Activated CD8-positive, alpha-beta memory T cell treated with anti-CD3 and anti-CD28 coated beads, Interleukin-2, amount 50 U/mL, for 1 hour (primary cell): ENCODE data around the gene JARID2.
"Not testable (repeated sequence)": the region's sequence is repeated elsewhere in the genome, so short reads cannot be mapped to it uniquely, and the experiment has no call there.

Experiments
- DNase-seq: peaks from one replicate; pipeline ENCODE4 v3.0.0-alpha.2; 2020; ENCODE audit errors: extremely low read depth

Gene JARID2

DNA sequence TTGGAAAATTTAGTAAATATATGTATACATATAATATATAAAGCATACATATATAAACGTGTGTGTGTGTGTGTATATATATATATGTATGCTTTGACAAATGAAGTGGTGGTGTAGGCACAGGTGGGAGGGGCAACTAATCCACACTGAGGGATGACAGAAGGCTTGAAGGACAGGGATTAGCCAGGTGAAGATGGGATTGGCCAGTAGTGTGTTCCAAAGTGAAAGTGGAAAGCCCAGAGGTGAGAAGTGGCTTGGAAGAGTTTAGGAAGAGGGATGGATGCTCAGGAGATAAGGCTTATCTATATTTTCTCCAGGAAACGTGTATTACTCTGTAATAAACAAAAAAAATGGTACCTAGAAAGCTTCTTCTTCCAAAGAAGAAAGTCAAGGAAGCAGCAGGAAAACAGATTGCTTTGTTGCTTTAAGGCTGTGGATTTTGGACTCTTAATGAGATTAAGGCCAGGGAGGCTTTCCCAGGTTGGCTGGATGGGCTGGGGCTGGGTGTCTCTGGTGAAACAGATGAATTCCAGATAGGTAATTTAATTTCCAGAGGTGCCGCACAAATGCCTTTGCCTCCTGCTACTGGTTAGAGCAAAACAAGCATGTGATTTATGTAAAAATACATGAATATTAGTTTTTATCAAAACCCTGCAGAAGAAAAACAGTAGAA, 63.9 kb downstream of the JARID2 start:
- DNase-seq = no peak

DNA sequence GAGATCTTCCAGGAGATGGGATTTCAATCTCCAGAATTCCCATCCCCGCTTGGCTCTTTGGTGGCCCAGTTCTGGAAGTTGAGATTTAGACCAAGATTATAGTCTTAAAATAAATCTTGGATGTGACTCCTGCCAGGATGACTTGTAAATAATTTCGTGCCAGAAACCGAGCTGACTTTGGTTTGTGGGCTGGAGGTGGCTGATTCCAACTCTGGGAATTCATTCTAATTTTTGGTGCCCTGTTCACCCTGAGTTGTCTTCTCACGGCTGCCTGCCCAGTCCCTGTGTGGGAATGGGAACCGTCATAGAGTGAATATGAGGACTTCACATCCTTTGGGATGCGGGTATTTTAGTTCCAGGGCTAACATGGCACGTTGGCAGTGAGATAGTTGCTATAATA, 64.8 kb downstream of the JARID2 start:
- no peak for DNase-seq

DNA sequence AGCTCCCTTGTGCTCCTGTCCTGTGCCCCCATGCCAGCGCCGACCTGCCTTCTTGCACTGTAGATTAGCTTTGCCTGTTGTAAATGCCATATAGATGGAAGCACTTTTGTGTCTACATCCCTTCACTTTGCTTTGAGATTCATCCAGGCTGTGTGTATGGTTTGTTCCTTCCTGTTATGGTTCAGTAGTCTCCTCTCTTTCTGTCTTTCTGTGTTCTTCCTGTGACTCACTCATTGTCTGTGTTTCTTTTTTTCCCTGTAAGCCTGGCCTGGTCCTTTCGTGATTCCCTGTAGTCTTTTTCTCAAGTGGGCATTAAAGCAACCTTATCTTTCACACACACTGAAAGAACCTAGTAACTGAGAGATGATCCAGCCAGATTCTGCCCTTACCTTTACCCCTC, 66.6 kb downstream of the JARID2 start:
- no peak for DNase-seq

DNA sequence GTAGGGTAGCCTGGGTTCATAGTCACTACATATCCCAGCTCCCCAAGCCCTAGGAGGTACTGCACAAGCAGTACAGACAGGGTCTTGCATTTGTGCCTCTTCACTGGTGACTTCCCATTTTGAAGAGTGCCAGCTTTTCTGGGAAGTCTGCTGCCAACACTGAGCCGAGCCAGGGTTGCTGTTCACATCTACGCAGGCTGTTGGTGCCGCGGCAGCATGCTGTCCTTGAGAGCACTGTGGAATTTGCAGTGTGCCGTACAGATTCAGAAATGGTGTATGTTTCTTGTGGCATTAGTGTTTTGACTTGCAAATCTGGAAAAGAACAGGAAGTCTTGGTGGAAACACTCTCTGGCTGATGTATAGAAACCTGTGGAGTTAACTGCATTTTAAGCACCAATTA, 67.5 kb downstream of the JARID2 start:
- no peak for DNase-seq

DNA sequence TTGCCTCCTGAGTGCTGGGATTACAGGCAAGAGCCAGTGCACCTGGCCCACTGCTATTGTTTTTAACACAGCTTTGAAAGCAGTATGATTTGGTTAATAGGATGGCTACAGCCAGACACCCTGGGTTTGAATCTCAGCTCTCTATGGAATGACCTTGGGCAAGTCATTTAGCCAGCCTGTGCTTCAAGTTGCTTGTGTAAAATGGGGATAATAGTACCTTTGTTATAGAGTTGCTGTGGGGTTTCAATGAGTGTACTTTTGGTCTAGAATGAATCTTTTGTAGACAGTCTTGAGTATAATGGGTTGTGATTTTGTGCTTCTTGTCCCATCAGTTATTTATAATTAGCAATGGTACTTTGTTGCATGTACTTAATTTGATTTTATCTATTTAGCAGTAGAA, 70.9 kb downstream of the JARID2 start:
- DNase-seq = no peak

DNA sequence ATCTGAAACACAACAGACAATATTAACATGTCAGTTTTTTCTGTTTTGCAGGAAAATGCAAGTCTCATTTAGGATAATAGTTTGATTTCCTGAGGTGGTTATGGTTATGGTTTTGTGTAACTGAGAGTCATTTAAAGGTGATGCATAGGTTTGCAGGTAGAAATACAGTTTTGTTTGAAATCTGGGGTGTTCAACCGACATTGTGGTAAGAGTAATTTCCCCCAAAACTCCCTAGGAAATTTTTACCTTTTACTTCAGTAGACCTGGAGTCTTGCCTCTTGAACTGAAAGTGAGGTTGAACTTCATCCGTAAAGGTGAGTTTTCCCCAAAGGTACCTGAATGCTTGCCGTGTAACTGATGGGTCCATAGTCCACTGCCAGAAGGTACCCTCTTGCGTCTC, 71.4 kb downstream of the JARID2 start:
- no peak for DNase-seq

DNA sequence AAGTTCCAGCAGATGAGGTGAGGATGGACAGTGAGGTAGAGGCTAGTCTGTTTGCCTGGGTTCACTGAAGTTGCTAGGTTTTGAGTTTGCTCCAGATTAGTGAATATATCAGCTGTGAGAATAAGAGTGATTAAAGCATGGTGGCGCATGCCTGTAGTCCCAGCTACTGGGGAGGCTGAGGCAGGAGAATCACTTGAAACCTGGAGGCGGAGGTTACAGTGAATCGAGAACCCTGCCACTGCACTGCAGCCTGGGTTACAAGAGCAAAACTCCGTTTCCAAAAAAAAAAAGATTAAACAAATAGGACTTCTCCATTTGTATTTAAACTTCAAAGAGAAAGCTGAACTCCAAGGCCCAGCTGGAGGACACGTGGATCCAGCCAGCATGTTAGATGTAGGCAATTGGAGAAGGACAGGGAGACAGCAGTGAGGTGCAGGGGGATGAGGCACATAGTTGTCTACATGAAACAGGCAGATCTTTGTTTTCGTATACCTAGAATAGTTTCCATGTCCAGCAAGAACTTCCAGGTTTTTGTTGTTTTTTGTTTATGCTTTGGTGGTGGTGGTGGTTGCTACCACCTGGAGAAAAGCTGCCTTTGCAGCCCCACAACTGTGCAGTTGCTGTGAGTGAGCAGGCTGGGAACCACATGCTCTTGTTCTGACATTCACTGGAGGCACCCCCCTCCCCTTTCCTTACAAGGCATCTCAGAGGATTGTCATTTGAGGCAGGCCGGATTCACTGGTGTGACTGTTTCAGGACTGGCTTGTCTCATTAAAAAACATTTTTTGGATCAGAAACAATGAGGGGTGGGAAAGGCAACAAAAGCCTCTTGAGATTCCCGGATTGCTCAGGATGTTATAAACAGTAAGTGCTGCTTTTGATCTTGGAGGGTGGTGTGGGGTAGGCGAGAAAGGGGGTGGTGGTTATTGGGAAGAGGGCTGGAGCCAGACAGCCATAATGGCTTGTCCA, 72.3 kb downstream of the JARID2 start:
- DNase-seq = no peak

DNA sequence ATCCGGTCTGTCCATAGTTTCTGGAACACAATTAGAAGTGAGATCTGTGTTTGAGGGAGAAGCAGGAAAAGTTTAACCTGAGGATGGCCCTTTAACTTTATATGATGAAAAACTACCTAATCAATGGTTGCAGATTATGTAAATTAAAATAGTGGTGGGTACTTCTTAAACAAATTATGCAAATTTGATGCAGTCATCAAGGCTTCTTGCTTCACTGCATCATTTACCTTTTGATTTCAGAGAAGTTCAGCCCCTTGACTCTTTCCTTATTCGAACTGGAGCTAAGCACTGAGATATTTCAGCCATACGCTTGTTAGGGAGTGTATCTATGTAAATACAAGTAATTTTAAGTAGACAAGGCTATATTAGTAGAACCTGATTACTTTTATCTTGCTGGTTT, 73.8 kb downstream of the JARID2 start:
- DNase-seq = no peak

DNA sequence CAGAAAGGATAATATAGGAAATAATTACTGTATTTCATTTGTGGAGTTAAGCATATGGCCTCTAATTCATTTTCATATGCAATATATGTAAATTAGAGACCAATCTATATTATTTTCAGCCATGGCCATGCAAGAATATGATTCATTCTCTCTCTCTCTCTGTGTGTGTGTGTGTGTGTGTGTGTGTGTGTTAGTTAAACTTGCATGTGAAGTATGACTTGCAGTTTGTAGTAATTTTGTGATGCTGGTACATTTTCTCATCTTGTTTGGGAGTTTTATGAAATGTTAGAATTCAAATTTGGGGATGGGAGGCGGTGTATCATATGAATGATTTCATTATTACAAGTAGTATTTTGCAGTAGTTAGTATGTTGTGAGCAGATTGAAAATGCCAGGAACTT, 74.8 kb downstream of the JARID2 start:
- DNase-seq = no peak

DNA sequence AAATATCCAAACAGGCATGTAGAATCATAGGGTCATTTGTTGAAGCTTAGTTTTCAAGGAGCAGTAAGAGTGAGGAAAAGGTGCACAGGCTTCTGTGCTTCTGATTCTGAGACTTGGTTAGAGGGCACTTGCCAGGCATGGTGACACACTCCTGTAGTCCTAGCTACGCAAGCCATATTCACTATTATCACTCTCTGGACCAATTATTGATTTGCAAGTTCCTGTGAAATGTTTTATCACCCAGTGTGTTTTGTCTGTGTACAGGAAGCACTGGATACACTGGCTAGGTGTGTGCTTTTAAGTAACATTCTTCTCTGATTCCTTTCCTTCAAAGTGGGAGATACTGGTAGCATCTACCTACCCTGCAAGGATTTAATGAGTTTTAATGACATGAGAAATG, 76.3 kb downstream of the JARID2 start:
- no peak for DNase-seq

DNA sequence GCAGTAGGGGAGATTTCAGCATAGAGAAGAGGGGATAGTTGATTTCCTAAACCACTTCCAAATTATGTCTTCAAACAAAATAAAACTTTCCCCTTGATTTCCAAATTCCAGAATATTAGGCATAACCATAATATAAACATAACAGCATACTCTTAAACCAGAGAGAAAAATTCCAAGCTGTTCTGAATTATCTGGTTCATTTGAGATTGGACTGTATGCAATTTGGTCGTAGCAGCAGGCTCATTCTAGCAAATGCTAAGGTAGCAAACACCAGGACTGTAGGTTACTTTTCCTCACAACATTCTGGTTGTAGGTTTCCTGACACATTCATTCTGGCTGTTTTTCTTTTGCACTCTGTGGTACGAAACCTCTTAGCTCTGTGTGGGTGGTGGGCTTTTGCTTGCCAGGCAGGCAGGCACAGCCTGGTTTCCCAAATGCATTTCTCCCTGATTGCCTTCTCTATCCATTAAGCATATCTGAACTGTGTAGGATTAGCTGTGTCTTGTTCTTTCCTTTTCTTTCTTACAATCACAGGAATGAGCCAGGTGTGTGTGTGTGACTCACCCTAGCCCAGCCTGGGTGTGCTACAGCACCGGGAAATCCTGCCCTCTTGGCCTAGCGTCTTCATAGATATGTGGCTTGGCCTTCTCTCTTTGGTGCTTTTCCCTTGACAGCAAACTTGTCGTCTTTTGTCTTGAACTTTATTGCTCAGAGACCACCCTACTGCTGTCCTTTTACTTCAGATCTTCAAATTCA, 77.1 kb downstream of the JARID2 start:
- no peak for DNase-seq

DNA sequence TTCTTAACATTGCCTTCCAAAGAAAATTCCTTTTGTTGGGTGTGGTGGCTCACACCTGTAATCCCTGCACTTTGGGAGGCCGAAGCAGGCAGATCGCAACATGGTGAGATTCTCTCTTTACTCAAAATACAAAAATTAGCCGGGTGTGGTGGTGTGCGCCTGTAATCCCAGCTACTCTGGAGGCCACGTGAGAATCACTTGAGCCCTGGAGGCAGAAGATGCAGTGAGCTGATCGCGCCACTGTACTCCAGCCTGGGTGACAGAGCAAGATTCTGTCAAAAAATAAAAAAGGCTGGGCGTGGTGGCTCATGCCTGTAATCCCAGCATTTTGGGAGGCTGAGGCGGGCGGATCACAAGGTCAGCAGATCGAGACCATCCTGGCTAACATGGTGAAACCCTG, 77.7 kb downstream of the JARID2 start:
- not testable (repeated sequence) for DNase-seq

DNA sequence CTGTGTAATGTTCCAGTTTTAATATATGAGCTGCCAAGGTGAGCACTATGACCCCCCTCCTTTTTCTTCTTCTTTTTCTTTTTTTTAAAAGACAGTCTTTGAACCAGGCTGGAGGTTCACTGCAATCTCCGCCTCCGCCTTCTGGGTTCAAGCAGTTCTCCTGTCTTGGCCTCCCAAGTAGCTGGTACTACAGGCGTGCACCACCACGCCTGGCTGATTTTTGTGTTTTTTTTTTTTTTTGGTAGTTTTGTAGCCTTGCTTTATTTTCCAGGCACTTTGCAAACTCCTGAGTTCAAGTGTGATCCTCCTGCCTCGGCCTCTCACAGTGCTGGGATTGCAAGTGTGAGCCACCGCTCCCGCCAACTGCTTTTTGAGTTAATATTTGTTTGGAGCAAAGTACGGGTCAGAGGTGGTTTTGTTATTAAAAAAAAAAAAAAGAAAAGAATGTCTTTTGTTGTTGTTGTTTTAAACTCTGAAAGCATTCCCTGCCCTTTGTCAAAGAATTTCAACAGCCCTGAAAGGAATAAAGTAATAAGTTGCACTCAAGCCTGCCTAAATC, 78.6 kb downstream of the JARID2 start:
- no peak for DNase-seq

DNA sequence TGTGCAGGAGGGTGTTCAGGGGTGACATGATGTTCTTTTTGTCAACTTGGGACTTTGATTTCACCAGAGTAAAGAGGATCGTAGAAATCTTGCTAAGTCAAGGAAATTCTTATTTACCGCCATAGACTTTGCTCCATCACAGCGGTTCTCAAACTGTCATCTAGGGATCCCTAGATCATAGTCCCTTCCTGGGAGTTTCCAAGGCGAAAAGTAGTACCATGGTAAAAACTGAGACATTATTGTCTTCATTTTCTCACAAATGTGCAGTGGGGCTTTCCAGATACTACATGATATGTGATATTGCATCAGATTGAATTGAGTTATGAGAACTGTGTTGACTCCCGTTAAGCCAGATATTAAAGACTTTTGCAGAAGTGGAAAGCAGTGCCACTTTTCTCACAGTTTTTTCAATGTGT, 79.7 kb downstream of the JARID2 start:
- no peak for DNase-seq

DNA sequence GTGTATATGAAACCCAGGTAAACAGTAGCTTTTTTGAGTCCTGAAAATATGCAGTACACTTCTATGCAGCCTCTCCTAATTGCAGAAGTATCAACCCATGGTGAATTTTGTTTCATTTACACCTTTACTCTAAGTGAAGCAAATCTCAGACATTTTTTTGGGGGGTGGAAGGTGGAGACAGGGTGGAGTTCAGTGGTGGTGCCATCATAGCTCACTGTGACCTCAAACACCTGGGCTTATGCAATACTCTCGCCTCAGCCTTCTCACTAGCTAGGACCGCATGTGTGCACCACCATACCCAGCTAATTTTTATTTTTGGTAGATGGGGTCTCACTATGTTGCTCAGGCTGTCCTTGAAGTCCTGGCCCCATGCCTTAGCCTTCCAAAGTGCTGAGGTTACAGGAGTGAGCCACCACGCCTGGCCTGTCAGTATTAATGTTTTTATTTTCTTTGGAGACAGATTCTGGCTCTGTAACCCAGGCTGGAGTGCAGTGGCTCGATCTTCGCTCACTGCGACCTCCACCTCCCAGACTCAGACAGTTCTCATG, 80.3 kb downstream of the JARID2 start:
- DNase-seq = no peak

DNA sequence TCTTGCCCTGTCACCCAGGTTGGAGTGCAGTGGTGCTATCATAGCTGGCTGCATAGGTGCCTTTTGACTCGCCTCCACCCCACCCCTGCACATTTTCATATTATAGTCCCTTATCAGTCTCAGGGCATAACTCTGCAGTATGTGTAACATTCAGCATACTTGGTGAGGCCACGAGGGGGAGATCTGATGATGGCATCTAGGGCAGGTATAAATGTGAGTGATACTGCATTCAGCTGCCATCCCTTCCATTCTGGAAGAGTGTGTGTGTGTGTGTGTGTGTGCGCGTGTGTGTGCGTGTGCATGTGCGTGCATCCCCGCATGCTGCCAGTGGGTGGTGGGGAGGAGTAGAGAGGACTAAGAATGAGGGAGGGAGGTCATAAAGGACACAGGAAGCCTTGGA, 81.4 kb downstream of the JARID2 start:
- peak; percentile 14 for DNase-seq

DNA sequence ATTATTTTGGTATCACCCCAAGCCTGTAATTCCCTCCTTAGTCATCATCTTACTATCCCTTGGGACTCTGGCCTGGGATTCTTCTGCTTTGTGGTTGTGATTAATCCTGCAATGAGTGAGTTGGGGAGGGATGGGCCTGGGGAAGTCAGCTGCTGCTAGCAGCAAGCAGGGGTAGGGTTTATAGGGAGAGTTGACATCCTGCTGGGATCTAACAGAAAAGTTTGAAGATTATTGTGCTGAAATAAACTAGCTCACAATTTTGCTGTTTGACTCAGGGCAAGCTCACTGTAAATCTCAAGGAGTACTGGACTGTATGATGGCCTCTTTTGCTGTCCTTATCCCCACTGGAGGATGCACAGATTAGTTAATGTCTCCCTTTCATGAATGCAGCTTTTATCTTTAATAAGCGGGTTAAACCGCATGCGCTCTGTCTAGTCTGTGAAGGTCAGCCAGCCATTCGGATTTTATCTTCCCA, 83.4 kb downstream of the JARID2 start:
- no peak for DNase-seq

DNA sequence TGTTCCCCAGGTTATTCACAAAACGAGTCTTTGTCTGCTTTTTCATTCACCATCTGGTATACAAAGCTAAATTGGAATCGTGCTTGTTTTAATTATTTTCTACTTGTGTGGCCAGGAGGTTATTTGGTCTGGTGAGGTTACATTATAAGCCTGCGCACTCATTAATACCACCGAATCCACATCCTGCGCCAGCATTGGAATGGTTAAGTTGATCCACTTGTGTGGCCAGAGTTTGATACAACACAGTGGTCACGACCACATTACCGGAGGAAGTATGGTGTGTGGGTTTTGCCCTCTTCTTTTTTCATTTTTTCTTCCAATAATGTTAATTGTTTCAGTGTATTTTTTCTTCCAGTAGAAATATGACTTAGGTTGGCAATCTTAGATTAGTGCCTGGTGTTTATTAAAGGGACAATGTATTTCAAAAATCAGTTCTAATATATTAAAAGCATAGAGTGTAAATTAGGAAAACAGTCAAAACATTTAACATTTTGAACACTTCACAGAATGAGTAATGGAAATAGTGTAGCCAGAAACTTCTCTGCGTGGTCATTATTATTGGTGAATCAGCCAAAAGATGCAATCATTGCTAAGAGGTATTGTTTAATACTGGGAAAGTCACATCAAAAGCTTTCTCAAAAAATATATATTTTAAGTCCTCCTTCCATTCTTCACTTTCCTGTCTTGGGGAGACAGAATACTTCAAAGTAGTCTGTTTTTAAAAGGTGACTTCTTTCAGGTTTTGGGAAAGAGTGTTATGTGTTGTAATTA, 84.5 kb downstream of the JARID2 start:
- no peak for DNase-seq

DNA sequence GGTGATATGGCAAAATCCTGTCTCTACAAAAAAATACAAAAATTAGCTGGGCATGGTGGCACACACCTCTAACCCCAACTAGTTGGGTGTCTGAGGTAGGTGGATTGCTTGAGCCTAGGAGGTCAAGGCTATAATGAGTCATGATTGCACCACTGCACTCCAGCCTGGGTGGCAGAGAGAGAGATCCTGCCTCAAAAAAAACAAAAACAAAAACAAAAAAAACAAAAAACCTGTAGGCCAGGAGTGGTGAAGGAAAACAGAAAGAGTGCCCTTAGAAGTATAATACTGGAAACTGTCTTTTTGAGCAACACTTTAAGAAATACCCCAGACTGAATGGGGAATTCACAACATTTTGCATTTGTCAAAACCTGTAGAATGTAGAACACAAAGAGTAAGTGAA, 85.3 kb downstream of the JARID2 start:
- no peak for DNase-seq

DNA sequence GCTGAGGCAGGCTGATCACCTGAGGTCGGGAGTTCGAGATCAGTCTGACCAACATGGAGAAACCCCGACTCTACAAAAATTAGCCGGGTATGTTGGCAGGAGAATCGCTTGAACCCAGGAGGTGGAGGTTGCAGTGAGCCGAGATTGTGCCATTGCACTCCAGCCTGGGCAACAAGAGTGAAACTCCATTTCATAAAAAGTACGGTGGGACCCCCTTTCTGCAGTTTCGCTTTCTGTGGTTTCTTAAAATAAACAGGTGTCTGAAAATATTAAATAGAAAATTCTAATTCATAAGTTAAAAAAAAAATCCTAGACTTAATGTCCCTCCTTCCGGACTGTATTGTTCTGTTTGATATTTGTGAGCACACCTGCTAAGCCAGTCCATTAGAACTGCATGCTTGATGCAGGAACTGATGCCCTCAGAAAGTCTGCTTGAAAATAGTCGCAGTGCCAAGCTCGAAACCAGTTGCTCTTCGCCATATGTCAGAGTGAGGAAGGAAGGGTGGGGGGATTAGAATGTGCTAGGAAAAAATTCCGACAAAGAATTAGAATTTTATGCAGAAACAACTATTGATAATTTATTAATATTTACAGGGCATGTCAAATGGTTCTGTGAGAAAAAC, 85.9 kb downstream of the JARID2 start:
- DNase-seq = no peak
